GM13976 (cell line): ENCODE measurements around the gene ZDHHC1.

Experiments
- DNase-seq: peaks from one replicate; pipeline ENCODE4 v3.0.0; 2012; ENCODE audit warnings: low spot score
- in situ Hi-C: fragments of 300-500 bp; cut with MboI; formaldehyde crosslinking; loops from one replicate; pipeline ENCODE4 v1.12.0; 2022; ENCODE audit warnings: low sequenced_read_pairs, mixed read lengths, inconsistent platforms; ENCODE audit not compliant: unreplicated experiment
- TF ChIP-seq, protein P1 (sequence below): IDR thresholded peaks from 2 replicates; pipeline ENCODE4 v1.5.1; 2012; ENCODE audit warnings: borderline replicate concordance, mild to moderate bottlenecking; ENCODE audit not compliant: insufficient read depth; ENCODE audit errors: extremely low read depth, missing control alignments, control extremely low read depth

The ZDHHC1 gene

DNA sequence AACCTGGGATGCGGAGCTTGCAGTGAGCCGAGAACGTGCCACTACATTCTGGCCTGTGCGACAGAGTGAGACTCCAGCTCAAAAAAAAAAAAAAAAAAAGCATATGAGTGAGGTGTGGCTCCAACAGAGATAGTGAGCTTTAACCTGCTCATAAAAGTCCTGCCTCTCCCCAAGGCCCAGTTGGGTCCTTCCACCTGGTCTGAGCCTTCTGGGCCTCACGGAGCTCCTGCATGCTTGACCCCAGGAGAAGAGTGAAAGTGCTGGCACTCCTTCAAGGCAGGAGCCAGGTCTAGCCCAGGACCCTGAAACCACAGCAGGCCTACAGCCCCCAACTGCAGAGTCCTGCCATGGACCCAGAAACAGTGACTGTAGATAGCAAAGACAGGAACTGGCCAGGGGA is 32.3 kb upstream of the ZDHHC1 start:
- TF ChIP-seq, protein P1, sequence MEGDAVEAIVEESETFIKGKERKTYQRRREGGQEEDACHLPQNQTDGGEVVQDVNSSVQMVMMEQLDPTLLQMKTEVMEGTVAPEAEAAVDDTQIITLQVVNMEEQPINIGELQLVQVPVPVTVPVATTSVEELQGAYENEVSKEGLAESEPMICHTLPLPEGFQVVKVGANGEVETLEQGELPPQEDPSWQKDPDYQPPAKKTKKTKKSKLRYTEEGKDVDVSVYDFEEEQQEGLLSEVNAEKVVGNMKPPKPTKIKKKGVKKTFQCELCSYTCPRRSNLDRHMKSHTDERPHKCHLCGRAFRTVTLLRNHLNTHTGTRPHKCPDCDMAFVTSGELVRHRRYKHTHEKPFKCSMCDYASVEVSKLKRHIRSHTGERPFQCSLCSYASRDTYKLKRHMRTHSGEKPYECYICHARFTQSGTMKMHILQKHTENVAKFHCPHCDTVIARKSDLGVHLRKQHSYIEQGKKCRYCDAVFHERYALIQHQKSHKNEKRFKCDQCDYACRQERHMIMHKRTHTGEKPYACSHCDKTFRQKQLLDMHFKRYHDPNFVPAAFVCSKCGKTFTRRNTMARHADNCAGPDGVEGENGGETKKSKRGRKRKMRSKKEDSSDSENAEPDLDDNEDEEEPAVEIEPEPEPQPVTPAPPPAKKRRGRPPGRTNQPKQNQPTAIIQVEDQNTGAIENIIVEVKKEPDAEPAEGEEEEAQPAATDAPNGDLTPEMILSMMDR, result no peak
- no peak for DNase-seq
- in situ Hi-C loops, result no loop called here

GRCh38 chr16:67447508-67448076 is 31.3 kb upstream of the ZDHHC1 start:
- in situ Hi-C loops, result no loop called here
- DNase-seq, result peak; percentile 85
- TF ChIP-seq, protein P1, result peak; percentile 63

- TF ChIP-seq, protein P1, result no peak
- DNase-seq, result no peak
- in situ Hi-C loops, result no loop called here
These were observed 30.8 kb upstream of the ZDHHC1 start for GRCh38 chr16:67446968-67447507.

DNA sequence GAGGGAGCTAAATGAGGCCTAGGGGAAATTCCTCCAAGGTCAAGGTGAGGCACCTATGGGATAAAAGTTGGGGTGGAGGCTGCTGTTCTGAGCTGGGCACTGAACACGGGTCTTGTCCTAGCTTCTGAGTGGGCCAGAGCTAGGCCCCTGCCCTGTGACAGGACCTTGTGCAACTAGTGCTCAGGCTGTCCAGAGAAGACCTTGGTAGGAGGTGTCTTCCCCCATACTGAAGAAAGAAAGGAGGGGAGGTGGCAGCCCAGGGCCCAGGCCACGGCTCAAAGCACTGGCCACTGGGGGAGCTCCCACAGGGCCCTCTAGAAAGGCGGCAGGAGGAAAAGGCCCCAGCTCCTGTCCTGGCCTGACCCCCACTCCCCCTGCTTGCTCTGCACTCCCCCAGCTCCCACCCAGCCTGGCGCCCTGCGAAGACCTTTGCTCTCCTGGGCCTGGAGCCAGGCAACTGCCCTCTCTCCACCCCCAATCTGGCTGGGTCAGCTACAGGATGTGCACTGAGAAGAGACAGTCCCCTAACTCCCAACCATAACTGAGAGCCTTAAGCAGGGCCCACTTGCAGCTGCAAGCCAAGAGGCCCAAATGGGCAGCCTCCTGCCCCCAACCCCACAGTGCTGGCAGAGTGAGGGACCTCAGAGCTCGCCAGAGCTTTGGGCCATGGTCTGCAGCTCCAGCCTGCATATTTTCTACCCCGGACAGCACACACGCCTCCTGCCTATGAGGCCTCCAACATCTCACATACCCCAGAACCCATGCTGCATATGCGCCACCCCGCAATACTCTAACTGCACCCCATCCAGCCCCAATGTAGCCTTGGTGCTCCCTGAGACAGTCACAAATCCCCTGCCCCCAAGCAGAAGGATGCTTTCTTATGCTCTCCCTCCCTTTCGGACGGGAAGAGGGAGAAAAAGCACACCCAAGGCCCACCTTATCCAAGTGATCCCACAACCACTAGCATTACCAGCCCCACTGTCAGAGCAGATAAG is 29.9 kb upstream of the ZDHHC1 start:
- in situ Hi-C loops, result no loop called here
- no peak for DNase-seq
- TF ChIP-seq, protein P1, result no peak

DNA sequence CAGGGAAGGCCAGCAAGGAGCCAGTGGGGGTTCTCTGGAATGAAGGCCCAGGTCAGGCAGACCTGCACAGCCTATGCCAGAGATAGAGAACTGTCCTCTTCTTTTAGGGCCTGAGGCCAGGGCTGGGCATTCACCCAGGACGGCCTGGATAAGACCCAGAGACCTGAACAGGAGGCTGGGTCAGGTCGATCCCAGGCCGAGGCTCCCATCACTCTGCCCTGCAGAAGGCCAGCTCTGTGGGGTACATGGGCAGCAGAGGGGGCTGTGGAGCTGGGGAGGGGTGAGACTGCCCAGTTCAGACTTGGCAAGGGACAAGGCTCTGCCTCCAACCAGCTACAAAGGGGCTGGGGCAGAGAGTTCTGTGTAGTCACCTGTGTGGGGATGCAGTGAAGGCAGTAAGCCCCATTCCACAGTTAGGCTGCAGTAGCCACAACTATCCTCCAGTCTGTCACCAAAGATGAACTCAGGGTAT is 29.2 kb upstream of the ZDHHC1 start:
- TF ChIP-seq, protein P1, result no peak
- no peak for DNase-seq
- in situ Hi-C loops, result no loop called here

DNA sequence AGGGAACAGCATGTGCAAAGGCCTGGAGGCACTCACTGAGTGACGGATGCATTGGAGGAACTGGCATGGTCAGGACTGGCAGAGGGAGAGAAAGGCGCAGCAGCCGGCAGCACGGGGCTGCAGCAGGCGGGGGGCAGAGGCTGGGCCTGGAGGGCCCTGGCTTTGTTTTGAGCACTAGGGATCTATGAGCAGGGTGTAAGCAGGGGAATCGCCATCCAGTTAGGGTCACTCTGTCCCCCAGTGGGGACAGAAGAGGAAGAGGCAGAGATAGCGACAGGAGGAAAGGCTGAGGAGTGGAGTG is 28.8 kb upstream of the ZDHHC1 start:
- TF ChIP-seq, protein P1, result no peak
- DNase-seq, result no peak
- in situ Hi-C loops, result no loop called here
